Heart left ventricle (tissue), 16 donors: ENCODE measurements around the gene DUS1L. TPM values are rescaled to one million over a fixed set of nuclear protein-coding genes. Genes with fewer than 3 reads are reported as not detected.
A peak's percentile ranks its signal among the peaks of the same experiment; 100 is the strongest.

ENCODE experiments used
- ATAC-seq, 4 donors: fragments of 200-7000 bp; cut with Tn5 transposase; one replicate each; pipeline ENCODE4 v1.9.1; 2020 to 2022; ENCODE audit warnings: moderate library complexity in 4 of 4, mild to moderate bottlenecking in 3 of 4, moderate number of reproducible peaks in 1 of 4
- DNase-seq, 5 donors: peaks; one replicate each; pipeline ENCODE4 v3.0.0-alpha.2; 2020
- H3K27ac ChIP-seq, 12 donors: fragments of 200-600 bp; sonication (generic) in 4 of 12; one replicate each; pipeline versions ENCODE4 v1.5.0 to v1.8.0; 2016 to 2022; ENCODE audit warnings: mild to moderate bottlenecking in 2 of 12
- H3K27me3 ChIP-seq, 9 donors: fragments of 200-600 bp; sonication (generic) in 2 of 9; one replicate each; pipeline versions ENCODE4 v1.5.1 to v1.8.0; 2016 to 2022; ENCODE audit warnings: mild to moderate bottlenecking in 3 of 9
- H3K36me3 ChIP-seq, 9 donors: fragments of 200-600 bp; sonication (generic) in 2 of 9; one replicate each; pipeline versions ENCODE4 v1.5.0 to v1.8.0; 2018 to 2022; ENCODE audit warnings: mild to moderate bottlenecking in 2 of 9
- H3K4me1 ChIP-seq, 12 donors: fragments of 200-600 bp; sonication (generic) in 4 of 12; one replicate each; pipeline versions ENCODE4 v1.5.0 to v1.8.0; 2016 to 2022; ENCODE audit warnings: mild to moderate bottlenecking in 3 of 12
- H3K4me3 ChIP-seq, 12 donors: fragments of 200-600 bp; sonication (generic) in 4 of 12; one replicate each; pipeline versions ENCODE4 v1.5.0 to v1.8.0; 2017 to 2022; ENCODE audit warnings: mild to moderate bottlenecking in 9 of 12, moderate library complexity in 4 of 12
- H3K9me3 ChIP-seq, 12 donors: fragments of 200-600 bp; sonication (generic) in 4 of 12; one replicate each; pipeline versions ENCODE4 v1.5.0 to v1.8.0; 2016 to 2022; ENCODE audit warnings: mild to moderate bottlenecking in 1 of 12
- POLR2A ChIP-seq, 2 donors: fragments of 450-650 bp; IDR thresholded peaks; one replicate each; pipeline ENCODE4 v1.6.1; 2017; ENCODE audit warnings: antibody characterized with exemption in 2 of 2, mild to moderate bottlenecking in 2 of 2, moderate library complexity in 2 of 2
- WGBS, 4 donors: extraction: QIAGEN DNeasy Blood & Tissue Kit in 2 of 4; methylation state at CpG; one replicate each; pipeline versions ENCODE4 v1.1.5 to v1.1.7; 2013 to 2018; 5-methylcytosine and 5-hydroxymethylcytosine counted together
- intact Hi-C, 10 donors: fragments of 100-400 bp; cut with DNase I; formaldehyde crosslinking; loops; one replicate each; pipeline versions ENCODE4 v1.11.1 to v1.14.2; 2022
- polyA plus RNA-seq, 2 donors: library from polyadenylated mRNA; stranded (reverse); fragments of 200-250 nt; gene quantifications; one replicate each; pipeline ENCODE4 v1.2.3, GENCODE V29; 2013
- total RNA-seq, 9 donors: library from RNA; depleted of rRNA in 2 of 9; stranded (reverse); fragments of >200 nt in 2 of 9; fragmentation: NEBNext Ultra II Directional in 3 of 9; extraction: Animal tissue kit (Norgen Biotek cat#: 25700) in 3 of 9; gene quantifications; one replicate each; pipeline versions ENCODE4 v1.1.0 to v1.2.4, GENCODE V29; 2016 to 2023
- TF ChIP-seq, protein P1 (sequence below), 12 donors: fragments of 200-600 bp; sonication (generic) in 4 of 12; IDR thresholded peaks; one replicate each; pipeline versions ENCODE4 v1.5.0 to v1.8.0; 2018 to 2022; ENCODE audit warnings: antibody characterized with exemption in 12 of 12, mild to moderate bottlenecking in 5 of 12
- donor health status: ischemic (EF 13 %, LVEDD 7.1; RV severe dilation, severe dysfunction).
- donor health status: healthy with polysubstance abuse.
- donor health status: DM: no; HTN: yes; CAD: no.
- donor health status: DM: no; HTN: no; CAD: no.
- donor health status: ischemic (EF 25% LVEDD 6.9; RV normal size, moderate dysfunction).
- donor health status: ischemic (EF 25% LVEDD 5.7; RV mildly dilated, moderate dysfunction).
- donor health status: healthy.
- donor health status: DM: yes; HTN: yes; CAD: no.
- donor health status: ischemic (EF 35%, LVEDD 5.7; RV mildly dilated, moderate dysfunction).
- donor health status: nonischemic (EF 11% LVEDD 7.7; RV severe dilation, severe dysfunction).
- donor health status: DM: yes; HTN: yes; CAD: no.
- donor health status: PGD.
- donor health status: ischemic (EF 29% LVEDD 5.4; RV normal size, mild dysfunction).
- donor health status: nonischemic (EF 23%, LVEDD 6.1; RV moderate dilation, normal function).

Gene DUS1L
- total and polyA plus RNA-seq, 11 donors, result 41.5 to 113 (median 60.4) TPM

DNA sequence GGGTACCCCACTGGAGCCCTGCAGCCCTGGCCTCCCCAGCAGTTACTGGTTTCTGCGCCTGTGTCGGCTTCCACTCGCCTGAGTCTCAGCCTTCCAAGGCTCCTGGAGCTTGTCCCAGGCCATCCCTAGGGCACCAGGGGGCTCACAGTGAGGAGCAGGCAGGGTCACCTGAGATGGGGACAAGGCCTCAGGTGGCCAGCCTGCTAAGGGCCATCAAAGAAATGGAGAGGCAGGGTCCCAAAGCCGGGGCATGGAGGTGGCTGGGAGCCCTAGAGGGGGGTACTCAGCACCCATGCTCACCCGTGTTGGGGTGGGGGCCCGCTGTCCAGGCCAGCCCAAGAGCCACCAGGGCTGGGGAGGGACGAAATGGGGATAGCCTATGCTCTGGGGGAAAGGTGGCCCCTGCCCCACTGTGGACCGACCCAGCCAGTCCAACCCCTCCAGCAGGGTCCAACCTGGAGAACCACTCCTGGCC is 31.1 kb upstream of the DUS1L start:
- Histone ChIP-seq H3K27ac (peak overlapping the region in 5 of 12 donors; percentile 87 to 98 (median 93)), H3K4me1 (peaks cover 0 to 41% (median 23%) of the 10 kb centered on the region in 12 donors), H3K9me3 (no peaks in the 10 kb centered on the region), H3K4me3 (peak overlapping the region in 11 of 12 donors; percentile 65 to 95 (median 82)), H3K36me3 (peaks cover 0 to 44% (median 30%) of the 10 kb centered on the region in 9 donors), H3K27me3 (no peaks in the 10 kb centered on the region)
- TF ChIP-seq POLR2A (IDR thresholded peaks at IDR 0.05), result no peak
- TF ChIP-seq, protein P1, sequence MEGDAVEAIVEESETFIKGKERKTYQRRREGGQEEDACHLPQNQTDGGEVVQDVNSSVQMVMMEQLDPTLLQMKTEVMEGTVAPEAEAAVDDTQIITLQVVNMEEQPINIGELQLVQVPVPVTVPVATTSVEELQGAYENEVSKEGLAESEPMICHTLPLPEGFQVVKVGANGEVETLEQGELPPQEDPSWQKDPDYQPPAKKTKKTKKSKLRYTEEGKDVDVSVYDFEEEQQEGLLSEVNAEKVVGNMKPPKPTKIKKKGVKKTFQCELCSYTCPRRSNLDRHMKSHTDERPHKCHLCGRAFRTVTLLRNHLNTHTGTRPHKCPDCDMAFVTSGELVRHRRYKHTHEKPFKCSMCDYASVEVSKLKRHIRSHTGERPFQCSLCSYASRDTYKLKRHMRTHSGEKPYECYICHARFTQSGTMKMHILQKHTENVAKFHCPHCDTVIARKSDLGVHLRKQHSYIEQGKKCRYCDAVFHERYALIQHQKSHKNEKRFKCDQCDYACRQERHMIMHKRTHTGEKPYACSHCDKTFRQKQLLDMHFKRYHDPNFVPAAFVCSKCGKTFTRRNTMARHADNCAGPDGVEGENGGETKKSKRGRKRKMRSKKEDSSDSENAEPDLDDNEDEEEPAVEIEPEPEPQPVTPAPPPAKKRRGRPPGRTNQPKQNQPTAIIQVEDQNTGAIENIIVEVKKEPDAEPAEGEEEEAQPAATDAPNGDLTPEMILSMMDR (IDR thresholded peaks at IDR 0.05), result no peak
- peak in 1 of 5 donors; percentile 51 for DNase-seq
- ATAC-seq, result no peak
- 67 to 81% (median 73%) methylated on average over 5 to 8 of the region's 8 CpGs for WGBS, 4 donors
- intact Hi-C loops, result loop anchor here in 1 of 10 donors (5.0 kb wide), 2 partner anchors 39 to 59 kb away; partner anchors contain the start of gene DCXR

DNA sequence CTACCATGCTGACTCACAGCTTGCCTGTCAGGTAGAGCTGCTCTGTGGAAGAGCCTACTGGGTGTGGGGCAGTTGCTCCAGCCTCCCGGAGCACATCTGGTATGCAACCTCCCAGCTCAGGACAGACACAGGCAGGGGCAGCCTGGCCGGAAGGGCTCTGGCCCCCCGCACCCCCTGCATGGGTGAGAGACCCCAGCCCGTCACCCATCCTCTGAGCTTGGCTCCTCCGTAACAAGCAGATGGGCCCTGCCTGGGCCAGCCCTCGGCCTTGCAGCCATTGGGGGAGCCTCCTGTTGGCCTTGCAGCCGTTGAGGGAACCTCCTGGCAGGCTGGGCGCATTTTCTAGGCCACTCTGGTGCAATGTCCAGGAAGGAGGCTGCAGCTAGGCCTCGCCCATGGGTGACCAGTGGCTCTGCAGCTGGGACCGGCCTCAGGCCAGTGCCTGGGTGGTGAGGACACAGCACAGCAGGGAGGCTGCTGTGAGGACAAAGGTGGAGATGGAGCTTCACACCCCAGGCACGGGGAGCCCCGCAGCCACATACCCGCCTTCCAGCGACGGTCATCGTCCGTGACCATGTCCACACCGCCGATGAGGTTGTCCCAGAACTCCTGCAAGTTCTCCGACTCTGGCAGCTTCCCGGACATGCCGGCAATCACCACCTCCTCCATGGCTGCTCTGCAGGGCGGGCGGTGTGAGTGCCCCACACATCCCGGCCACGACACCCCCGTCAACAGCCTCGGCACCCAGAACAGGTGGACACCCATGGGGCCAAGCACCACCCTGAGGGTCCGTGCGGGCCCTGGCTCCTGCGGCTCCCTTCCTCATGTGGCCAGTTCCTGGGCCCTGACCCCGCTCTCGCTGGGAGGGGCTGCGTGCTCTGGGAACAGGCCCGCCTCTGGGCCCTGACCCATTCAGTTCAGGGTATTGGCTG is 30.4 kb upstream of the DUS1L start:
- peaks cover 0 to 34% (median 22%) of the 10 kb centered on the region in 12 donors for H3K4me1 ChIP-seq
- TF ChIP-seq, protein P1 (IDR thresholded peaks at IDR 0.05), result no peak
- no peak for TF ChIP-seq POLR2A (IDR thresholded peaks at IDR 0.05)
- H3K27ac ChIP-seq, result no peak overlapping the region
- no peaks in the 10 kb centered on the region for H3K27me3 ChIP-seq
- ATAC-seq (no peak), DNase-seq (peak in 2 of 5 donors; percentile 26 to 59)
- WGBS, 4 donors, result 88 to 95% (median 95%) methylated on average over 11 to 35 of the region's 35 CpGs
- intact Hi-C loops, result loop anchor here in 1 of 10 donors (5.0 kb wide), 2 partner anchors 39 to 59 kb away; partner anchors contain the start of gene DCXR
- no peaks in the 10 kb centered on the region for H3K9me3 ChIP-seq
- H3K4me3 ChIP-seq, result peak overlapping the region in 4 of 12 donors; percentile 83 to 95 (median 90)
- H3K36me3 ChIP-seq, result peaks cover 0 to 51% (median 35%) of the 10 kb centered on the region in 9 donors

DNA sequence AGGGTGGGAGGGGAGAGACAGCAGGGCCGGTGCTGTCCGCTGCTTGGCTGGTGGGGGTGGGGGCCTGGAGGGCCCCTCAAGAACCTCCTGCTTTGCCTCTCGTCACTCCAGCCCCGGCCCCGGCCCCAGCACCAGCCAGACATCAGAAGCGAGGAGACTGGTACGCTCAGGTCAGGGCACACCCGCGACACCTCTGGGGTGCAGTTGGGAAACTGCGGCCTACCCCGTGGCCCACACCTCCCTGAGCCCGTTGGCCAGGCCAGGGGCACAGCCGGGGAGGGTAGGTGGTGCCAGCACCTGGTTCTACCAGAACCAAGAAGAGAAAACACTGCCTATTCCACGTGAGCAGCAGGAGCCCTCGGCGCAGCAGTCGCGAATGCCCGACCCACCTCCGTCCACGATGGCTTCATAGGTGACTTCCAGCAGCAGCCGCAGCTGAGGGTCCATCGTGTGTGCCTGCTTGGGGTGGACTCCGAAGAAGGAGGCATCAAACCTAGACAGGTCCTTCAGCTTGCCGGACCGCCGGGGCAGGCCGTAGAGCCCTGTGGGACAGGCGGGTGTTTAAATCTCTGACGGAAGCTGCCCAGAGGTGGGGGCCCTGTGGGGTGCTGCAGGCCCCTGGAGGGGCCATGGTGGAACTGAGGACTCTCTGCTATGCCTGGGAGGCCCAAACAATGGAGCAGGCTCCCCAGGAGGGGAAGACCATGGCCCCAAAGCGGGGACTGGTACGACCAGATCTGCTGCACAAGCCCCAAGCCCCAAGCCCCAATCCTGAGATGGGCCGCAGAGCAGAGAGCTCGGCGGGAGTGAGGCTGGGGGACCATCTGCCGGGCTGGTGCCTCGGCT is 29.6 kb upstream of the DUS1L start:
- intact Hi-C loops, result loop anchor here in 1 of 10 donors (5.0 kb wide), 2 partner anchors 38 to 58 kb away; partner anchors contain the start of gene DCXR
- TF ChIP-seq, protein P1 (IDR thresholded peaks at IDR 0.05), result no peak
- no peak for TF ChIP-seq POLR2A (IDR thresholded peaks at IDR 0.05)
- ATAC-seq (no peak), DNase-seq (peak in 2 of 5 donors; percentile 25 to 46)
- Histone ChIP-seq H3K36me3 (peaks cover 0 to 60% (median 43%) of the 10 kb centered on the region in 9 donors), H3K9me3 (no peaks in the 10 kb centered on the region), H3K27me3 (no peaks in the 10 kb centered on the region), H3K4me3 (no peak overlapping the region), H3K4me1 (peaks cover 0 to 31% (median 22%) of the 10 kb centered on the region in 12 donors), H3K27ac (no peak overlapping the region)
- WGBS, 4 donors, result 92 to 95% (median 93%) methylated on average over 22 to 37 of the region's 37 CpGs
